ENCODE measurements around the gene CDCP1.

The CDCP1 gene

DNA sequence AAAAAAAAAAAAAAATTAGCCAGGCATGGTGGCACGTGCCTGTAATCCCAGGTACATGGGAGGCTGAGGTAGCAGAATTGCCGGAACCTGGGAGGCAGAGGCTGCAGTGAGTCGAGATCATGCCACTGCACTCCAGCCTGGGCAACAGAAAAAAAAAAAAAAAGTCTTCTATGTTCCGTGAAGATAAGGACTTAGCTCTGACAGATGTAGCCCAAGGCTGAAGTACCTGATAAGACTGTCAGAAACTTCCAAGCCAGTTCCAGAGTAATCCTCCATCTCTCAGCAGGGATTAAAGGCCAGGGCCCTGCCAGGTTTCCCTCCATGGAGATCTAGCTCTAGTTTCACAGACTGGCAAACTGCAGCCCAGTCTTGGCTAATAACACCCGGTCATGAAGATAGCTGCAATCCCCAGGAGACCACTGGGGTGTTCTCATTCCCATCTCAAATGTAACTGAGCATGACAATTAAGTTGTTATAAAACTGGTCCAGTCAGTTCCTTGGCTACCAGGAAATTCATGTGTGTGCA is 8.5 kb downstream of the CDCP1 start:
- no peaks in the 10 kb centered on the region for H3K27me3 ChIP-seq (ENCODE audit: insufficient read depth, poor library complexity, severe bottlenecking)
- H3K27ac ChIP-seq (replicated peaks), result no peak overlapping the region
- DNase-seq (ENCODE audit: low read depth in 1 of 2, low spot score in 1 of 2), result no peak
- H3K4me3 ChIP-seq (replicated peaks; ENCODE audit: insufficient read depth, low read length), result no peak overlapping the region
- TF ChIP-seq, protein P1, sequence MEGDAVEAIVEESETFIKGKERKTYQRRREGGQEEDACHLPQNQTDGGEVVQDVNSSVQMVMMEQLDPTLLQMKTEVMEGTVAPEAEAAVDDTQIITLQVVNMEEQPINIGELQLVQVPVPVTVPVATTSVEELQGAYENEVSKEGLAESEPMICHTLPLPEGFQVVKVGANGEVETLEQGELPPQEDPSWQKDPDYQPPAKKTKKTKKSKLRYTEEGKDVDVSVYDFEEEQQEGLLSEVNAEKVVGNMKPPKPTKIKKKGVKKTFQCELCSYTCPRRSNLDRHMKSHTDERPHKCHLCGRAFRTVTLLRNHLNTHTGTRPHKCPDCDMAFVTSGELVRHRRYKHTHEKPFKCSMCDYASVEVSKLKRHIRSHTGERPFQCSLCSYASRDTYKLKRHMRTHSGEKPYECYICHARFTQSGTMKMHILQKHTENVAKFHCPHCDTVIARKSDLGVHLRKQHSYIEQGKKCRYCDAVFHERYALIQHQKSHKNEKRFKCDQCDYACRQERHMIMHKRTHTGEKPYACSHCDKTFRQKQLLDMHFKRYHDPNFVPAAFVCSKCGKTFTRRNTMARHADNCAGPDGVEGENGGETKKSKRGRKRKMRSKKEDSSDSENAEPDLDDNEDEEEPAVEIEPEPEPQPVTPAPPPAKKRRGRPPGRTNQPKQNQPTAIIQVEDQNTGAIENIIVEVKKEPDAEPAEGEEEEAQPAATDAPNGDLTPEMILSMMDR (IDR thresholded peaks at IDR 0.05; ENCODE audit: insufficient read depth, low read length), result no peak
- no peak for TF ChIP-seq SPI1 (IDR thresholded peaks at IDR 0.05; ENCODE audit: borderline replicate concordance, low read depth)
- no peak for TF ChIP-seq GABPA (IDR thresholded peaks at IDR 0.05; ENCODE audit: low read depth)
- TF ChIP-seq, protein P2, sequence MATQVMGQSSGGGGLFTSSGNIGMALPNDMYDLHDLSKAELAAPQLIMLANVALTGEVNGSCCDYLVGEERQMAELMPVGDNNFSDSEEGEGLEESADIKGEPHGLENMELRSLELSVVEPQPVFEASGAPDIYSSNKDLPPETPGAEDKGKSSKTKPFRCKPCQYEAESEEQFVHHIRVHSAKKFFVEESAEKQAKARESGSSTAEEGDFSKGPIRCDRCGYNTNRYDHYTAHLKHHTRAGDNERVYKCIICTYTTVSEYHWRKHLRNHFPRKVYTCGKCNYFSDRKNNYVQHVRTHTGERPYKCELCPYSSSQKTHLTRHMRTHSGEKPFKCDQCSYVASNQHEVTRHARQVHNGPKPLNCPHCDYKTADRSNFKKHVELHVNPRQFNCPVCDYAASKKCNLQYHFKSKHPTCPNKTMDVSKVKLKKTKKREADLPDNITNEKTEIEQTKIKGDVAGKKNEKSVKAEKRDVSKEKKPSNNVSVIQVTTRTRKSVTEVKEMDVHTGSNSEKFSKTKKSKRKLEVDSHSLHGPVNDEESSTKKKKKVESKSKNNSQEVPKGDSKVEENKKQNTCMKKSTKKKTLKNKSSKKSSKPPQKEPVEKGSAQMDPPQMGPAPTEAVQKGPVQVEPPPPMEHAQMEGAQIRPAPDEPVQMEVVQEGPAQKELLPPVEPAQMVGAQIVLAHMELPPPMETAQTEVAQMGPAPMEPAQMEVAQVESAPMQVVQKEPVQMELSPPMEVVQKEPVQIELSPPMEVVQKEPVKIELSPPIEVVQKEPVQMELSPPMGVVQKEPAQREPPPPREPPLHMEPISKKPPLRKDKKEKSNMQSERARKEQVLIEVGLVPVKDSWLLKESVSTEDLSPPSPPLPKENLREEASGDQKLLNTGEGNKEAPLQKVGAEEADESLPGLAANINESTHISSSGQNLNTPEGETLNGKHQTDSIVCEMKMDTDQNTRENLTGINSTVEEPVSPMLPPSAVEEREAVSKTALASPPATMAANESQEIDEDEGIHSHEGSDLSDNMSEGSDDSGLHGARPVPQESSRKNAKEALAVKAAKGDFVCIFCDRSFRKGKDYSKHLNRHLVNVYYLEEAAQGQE (IDR thresholded peaks at IDR 0.05; ENCODE audit: insufficient replicate concordance, low read depth), result no peak
- TF ChIP-seq POLR2AphosphoS5 (IDR thresholded peaks at IDR 0.05; ENCODE audit: low read depth), result no peak

DNA sequence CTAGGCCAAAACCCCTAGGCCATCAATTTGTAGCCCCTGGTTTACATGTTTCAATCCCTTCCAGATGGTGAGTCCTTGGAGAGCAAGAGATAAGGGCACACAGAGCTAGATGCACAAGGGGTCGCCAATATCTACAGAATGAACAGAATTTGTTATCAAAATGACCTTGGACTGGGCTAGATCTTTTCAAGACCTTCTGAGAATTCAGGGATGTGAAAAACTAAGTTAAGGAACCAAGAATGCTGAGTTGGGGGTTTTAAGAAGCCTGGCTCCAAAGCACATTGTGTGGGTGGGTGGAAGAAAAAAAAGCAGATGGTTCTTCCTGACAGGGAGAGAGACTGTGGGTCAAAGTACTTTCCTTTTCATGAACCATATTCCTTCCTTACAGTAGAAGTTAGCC is 10.2 kb downstream of the CDCP1 start:
- Histone ChIP-seq H3K4me3 (replicated peaks; ENCODE audit: insufficient read depth, low read length) (no peak overlapping the region), H3K27ac (replicated peaks) (no peak overlapping the region), H3K27me3 (ENCODE audit: insufficient read depth, poor library complexity, severe bottlenecking) (no peaks in the 10 kb centered on the region)
- no peak for TF ChIP-seq SPI1 (IDR thresholded peaks at IDR 0.05; ENCODE audit: borderline replicate concordance, low read depth)
- no peak for TF ChIP-seq POLR2AphosphoS5 (IDR thresholded peaks at IDR 0.05; ENCODE audit: low read depth)
- TF ChIP-seq, protein P2 (IDR thresholded peaks at IDR 0.05; ENCODE audit: insufficient replicate concordance, low read depth), result no peak
- TF ChIP-seq, protein P1 (IDR thresholded peaks at IDR 0.05; ENCODE audit: insufficient read depth, low read length), result no peak
- TF ChIP-seq GABPA (IDR thresholded peaks at IDR 0.05; ENCODE audit: low read depth), result no peak
- no peak for DNase-seq (ENCODE audit: low read depth in 1 of 2, low spot score in 1 of 2)

DNA sequence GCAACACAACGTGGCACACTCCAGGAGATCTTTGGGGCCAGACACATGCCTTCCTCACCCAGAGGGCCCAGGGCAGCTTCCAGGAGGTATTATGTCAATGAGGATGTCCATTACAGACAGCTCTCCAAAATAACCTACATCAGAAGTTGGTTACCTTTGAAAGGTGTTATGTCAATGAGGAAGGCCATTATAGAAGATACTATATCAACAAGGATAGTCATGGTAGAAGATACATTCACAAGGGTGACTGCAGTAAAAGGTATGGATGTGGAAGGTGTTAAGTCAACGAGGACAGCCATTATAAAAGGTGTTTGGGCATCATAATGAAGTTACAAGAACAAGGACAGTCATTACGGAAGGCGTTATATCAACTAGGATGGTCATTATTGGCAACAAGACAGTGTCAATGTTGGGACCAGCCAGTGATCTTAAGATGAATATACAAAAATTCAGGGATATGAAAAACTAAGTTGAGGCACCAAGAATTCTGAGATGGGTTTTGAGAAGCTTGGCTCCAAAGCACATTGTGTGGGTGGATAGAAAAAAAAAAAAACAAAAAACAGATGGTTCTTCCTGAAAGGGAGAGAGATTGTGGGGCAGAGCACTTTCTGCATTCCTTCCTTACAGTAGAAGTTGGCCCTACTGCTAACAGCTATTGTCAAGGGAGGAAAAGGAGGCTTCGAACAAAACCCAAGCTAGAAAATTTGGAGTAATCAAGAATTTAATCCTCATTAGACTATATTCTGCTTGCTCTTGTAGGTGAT is 11.2 kb downstream of the CDCP1 start:
- Histone ChIP-seq H3K27ac (replicated peaks) (no peak overlapping the region), H3K4me3 (replicated peaks; ENCODE audit: insufficient read depth, low read length) (no peak overlapping the region), H3K27me3 (ENCODE audit: insufficient read depth, poor library complexity, severe bottlenecking) (no peaks in the 10 kb centered on the region)
- TF ChIP-seq SPI1 (IDR thresholded peaks at IDR 0.05; ENCODE audit: borderline replicate concordance, low read depth) (no peak), POLR2AphosphoS5 (IDR thresholded peaks at IDR 0.05; ENCODE audit: low read depth) (no peak)
- TF ChIP-seq, protein P2 (IDR thresholded peaks at IDR 0.05; ENCODE audit: insufficient replicate concordance, low read depth), result no peak
- no peak for DNase-seq (ENCODE audit: low read depth in 1 of 2, low spot score in 1 of 2)
